Tibial nerve (tissue), 4 donors: ENCODE results near the gene PNPLA2. TPM values are rescaled to one million over a fixed set of nuclear protein-coding genes. Genes with fewer than 3 reads are reported as not detected.

Experiments used
- DNase-seq, 2 donors: peaks; one replicate each; pipeline ENCODE4 v3.0.0-alpha.2; 2019; ENCODE audit warnings: low spot score in 2 of 2
- H3K27ac ChIP-seq, 4 donors: fragments of 200-600 bp; sonication (generic) in 3 of 4; one replicate each; pipeline ENCODE4 v1.5.1; 2017 to 2019; ENCODE audit warnings: mild to moderate bottlenecking in 1 of 4
- H3K27me3 ChIP-seq, 2 donors: fragments of 200-600 bp; sonication (generic) in 1 of 2; one replicate each; pipeline versions ENCODE4 v1.5.1 to v1.6.0; 2017 to 2019
- H3K36me3 ChIP-seq, 3 donors: fragments of 200-600 bp; sonication (generic); one replicate each; pipeline ENCODE4 v1.5.1; 2018 to 2019
- H3K4me1 ChIP-seq, 4 donors: fragments of 200-600 bp; sonication (generic) in 3 of 4; one replicate each; pipeline ENCODE4 v1.5.1; 2017 to 2019
- H3K4me3 ChIP-seq, 4 donors: fragments of 200-600 bp; sonication (generic) in 3 of 4; one replicate each; pipeline ENCODE4 v1.5.1; 2017 to 2019; ENCODE audit warnings: mild to moderate bottlenecking in 1 of 4, moderate library complexity in 1 of 4
- H3K9me3 ChIP-seq, 4 donors: fragments of 200-600 bp; sonication (generic) in 3 of 4; one replicate each; pipeline ENCODE4 v1.5.1; 2017 to 2019
- CTCF ChIP-seq, 5 experiments: fragments of 200-600 bp in 3 of 5; fragments of 450-650 bp in 2 of 5; sonication (generic) in 3 of 5; IDR thresholded peaks; one replicate each; pipeline ENCODE4 v1.5.1; 2016 to 2019; ENCODE audit warnings: antibody characterized with exemption in 5 of 5, mild to moderate bottlenecking in 3 of 5, moderate library complexity in 2 of 5
- EP300 ChIP-seq, 2 donors: sonication (generic); formaldehyde crosslinking; IDR thresholded peaks; one replicate each; pipeline ENCODE4 v1.6.1; 2017; ENCODE audit warnings: antibody characterized with exemption in 2 of 2, mild to moderate bottlenecking in 1 of 2
- POLR2A ChIP-seq, 2 donors: fragments of 450-650 bp; IDR thresholded peaks; one replicate each; pipeline ENCODE4 v1.6.1; 2017; ENCODE audit warnings: antibody characterized with exemption in 2 of 2, mild to moderate bottlenecking in 2 of 2, moderate library complexity in 2 of 2
- WGBS, 2 donors: methylation state at CpG; one replicate each; pipeline ENCODE4 v1.1.5; 2018; 5-methylcytosine and 5-hydroxymethylcytosine counted together
- total RNA-seq, 4 donors: library from RNA; depleted of rRNA; stranded (reverse); fragments of >200 nt; gene quantifications; one replicate each; pipeline ENCODE4 v1.1.0, GENCODE V29; 2016

PNPLA2 gene
- total RNA-seq, 4 donors from 2014 or later = 136 to 314 (median 187) TPM

DNA sequence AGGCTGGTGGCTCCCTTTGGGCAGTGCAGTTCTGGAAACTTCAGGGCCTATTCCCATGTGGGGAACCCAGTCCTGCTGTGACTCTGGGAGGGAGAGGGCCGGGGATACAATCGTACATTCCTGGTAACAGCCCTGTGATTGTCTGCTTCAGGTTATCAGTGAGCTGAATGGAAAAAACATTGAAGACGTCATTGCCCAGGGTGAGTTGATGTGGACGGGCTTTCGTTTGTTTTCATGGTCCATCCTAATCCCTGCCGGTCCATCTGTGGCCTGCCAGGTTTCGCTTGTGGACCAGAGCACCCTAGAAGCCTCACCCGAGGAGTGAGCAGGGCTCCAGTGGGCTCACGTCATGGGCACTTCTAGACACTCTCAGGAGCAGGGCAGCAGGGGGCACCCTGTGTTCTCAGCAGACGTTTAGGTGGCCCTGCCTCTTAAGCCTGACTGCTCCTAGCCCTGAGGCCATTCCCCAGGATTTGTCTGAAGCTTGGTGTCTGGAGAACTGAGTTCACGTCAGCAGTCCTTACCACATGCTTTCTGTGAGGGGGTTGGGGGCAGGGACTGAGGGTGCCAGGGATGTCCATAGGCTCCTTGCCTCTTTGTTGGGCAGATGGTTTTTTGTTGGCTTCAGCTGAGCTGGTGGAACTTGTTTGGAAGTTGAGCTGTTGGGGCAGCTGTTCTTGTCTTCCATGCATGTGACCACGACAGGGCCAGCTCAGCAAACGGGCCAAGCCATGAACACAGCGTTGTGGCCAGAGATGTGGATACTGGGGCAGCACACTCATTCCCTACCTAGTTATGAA, 7.1 kb upstream of the PNPLA2 start:
- Histone ChIP-seq H3K4me1 (peaks cover 0 to 34% (median 21%) of the 10 kb centered on the region in 4 donors), H3K27ac (peak overlapping the region in 2 of 4 donors; percentile 96 to 97), H3K4me3 (peak overlapping the region in 1 of 4 donors; percentile 90), H3K36me3 (peaks cover 0 to 47% (median 7%) of the 10 kb centered on the region in 3 donors), H3K27me3 (no peaks in the 10 kb centered on the region), H3K9me3 (no peaks in the 10 kb centered on the region)
- TF ChIP-seq POLR2A (IDR thresholded peaks at IDR 0.05) (no peak), CTCF (IDR thresholded peaks at IDR 0.05) (no peak), EP300 (IDR thresholded peaks at IDR 0.05) (no peak)
- 66 to 72% methylated on average over 14 of the region's 14 CpGs for WGBS, 2 donors
- DNase-seq = no peak

DNA sequence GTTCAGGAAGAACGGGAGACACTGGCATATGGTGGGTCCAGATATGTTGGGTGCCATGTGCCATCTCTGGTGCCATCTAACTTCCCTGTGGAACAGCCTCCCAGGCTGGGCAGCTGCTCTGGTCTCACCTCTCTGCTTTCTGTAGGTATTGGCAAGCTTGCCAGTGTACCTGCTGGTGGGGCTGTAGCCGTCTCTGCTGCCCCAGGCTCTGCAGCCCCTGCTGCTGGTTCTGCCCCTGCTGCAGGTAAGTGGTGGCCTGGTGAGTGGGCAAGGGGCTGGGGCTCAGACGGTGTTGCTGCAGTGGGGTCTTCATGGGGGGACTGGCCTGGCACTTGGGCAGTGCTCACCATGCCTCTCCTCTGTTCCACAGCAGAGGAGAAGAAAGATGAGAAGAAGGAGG, 6.3 kb upstream of the PNPLA2 start:
- DNase-seq = no peak
- H3K9me3 ChIP-seq = no peaks in the 10 kb centered on the region
- WGBS, 2 donors = 80 to 86% methylated on average over 3 of the region's 3 CpGs
- TF ChIP-seq EP300 (IDR thresholded peaks at IDR 0.05) = no peak
- TF ChIP-seq POLR2A (IDR thresholded peaks at IDR 0.05) = no peak
- TF ChIP-seq CTCF (IDR thresholded peaks at IDR 0.05) = no peak
- no peaks in the 10 kb centered on the region for H3K27me3 ChIP-seq
- peaks cover 0 to 47% (median 7%) of the 10 kb centered on the region in 3 donors for H3K36me3 ChIP-seq
- H3K27ac ChIP-seq = no peak overlapping the region
- H3K4me3 ChIP-seq = no peak overlapping the region
- peaks cover 0 to 34% (median 21%) of the 10 kb centered on the region in 4 donors for H3K4me1 ChIP-seq

- Histone ChIP-seq H3K27me3 (no peaks in the 10 kb centered on the region), H3K4me3 (no peak overlapping the region), H3K9me3 (no peaks in the 10 kb centered on the region), H3K36me3 (peaks cover 0 to 47% (median 7%) of the 10 kb centered on the region in 3 donors), H3K4me1 (peaks cover 0 to 30% (median 21%) of the 10 kb centered on the region in 4 donors), H3K27ac (no peak overlapping the region)
- TF ChIP-seq EP300 (IDR thresholded peaks at IDR 0.05) (no peak), POLR2A (IDR thresholded peaks at IDR 0.05) (no peak), CTCF (IDR thresholded peaks at IDR 0.05) (no peak)
- no peak for DNase-seq
- 83 to 84% methylated on average over 6 of the region's 6 CpGs for WGBS, 2 donors
Measured at GRCh38 chr11:813072-813455, 5.7 kb upstream of the PNPLA2 start.

DNA sequence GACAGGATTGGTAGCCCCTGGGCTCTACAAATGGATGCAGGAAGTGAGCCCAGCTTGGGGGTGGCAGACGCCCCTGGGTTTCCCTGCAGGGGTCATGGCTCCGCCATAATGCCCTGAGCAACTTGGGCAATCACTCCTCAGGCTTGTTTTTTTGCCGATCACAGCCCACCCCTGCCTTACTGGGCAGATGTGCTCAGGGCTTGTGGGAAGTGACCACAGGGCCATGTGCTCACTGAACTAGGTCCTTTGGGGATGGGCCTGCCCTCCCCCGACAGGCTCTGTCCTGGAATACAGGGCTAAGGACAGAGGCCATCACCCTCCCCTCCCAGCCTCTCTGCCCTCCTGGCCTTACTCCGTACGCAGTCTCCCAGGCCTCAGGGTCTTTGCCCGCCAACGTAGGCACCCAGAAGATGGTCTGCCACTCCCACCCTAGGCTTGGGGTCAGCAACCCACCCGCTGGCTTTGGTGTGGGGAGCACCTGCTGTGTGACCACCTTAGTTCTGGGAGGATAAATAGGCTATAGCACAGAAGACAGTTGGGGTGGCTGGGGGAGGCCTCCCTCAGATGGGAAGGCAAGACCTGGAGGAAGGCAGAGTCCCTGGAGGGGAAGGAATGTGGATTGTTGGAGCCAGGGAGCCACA, 5.1 kb upstream of the PNPLA2 start:
- WGBS, 2 donors = 70 to 71% methylated on average over 7 to 9 of the region's 9 CpGs
- H3K4me3 ChIP-seq = no peak overlapping the region
- peaks cover 0 to 47% (median 7%) of the 10 kb centered on the region in 3 donors for H3K36me3 ChIP-seq
- DNase-seq = no peak
- H3K9me3 ChIP-seq = no peaks in the 10 kb centered on the region
- peaks cover 0 to 28% (median 19%) of the 10 kb centered on the region in 4 donors for H3K4me1 ChIP-seq
- no peak overlapping the region for H3K27ac ChIP-seq
- TF ChIP-seq POLR2A (IDR thresholded peaks at IDR 0.05) (no peak), CTCF (IDR thresholded peaks at IDR 0.05) (no peak), EP300 (IDR thresholded peaks at IDR 0.05) (no peak)
- no peaks in the 10 kb centered on the region for H3K27me3 ChIP-seq
